Esophagus muscularis mucosa (tissue), 4 donors: ENCODE data around the gene HS6ST3.
"Not testable (repeated sequence)": the region's sequence is repeated elsewhere in the genome, so short reads cannot be mapped to it uniquely, and the experiment has no call there.

ENCODE experiments used
- CTCF ChIP-seq, 3 experiments: fragments of 200-600 bp in 2 of 3; fragments of 450-650 bp in 1 of 3; sonication (generic) in 2 of 3; IDR thresholded peaks; one replicate each; pipeline ENCODE4 v1.5.1; 2017 to 2019; ENCODE audit warnings: antibody characterized with exemption in 3 of 3, mild to moderate bottlenecking in 2 of 3, moderate library complexity in 1 of 3
- EP300 ChIP-seq: sonication (generic); formaldehyde crosslinking; IDR thresholded peaks from one replicate; pipeline ENCODE4 v1.6.1; 2017; ENCODE audit warnings: antibody characterized with exemption
- POLR2A ChIP-seq: fragments of 450-650 bp; IDR thresholded peaks from one replicate; pipeline ENCODE4 v1.6.1; 2017; ENCODE audit warnings: antibody characterized with exemption, moderate library complexity, mild to moderate bottlenecking, low read depth
- POLR2AphosphoS5 ChIP-seq, 2 donors: sonication (generic); formaldehyde crosslinking; IDR thresholded peaks; one replicate each; pipeline ENCODE4 v1.6.1; 2017; ENCODE audit warnings: antibody characterized with exemption in 2 of 2

DNA sequence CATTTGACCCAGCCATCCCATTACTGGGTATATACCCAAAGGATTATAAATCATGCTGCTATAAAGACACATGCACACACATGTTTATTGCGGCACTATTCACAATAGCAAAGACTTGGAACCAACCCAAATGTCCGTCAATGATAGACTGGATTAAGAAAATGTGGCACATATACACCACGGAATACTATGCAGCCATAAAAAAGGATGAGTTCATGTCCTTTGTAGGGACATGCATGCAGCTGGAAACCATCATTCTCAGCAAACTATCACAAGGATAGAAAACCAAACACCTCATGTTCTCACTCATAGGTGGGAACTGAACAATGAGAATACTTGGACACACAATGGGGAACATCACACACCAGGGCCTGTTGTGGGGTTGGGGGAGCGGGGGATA lies 39.0 kb upstream of the HS6ST3 start:
- not testable (repeated sequence) for TF ChIP-seq CTCF (IDR thresholded peaks at IDR 0.05); EP300; POLR2AphosphoS5 (IDR thresholded peaks at IDR 0.05); POLR2A
